ENCODE measurements around the gene VAV2.

GRCh38 chr9:133789778-133790177 lies 202.3 kb downstream of the VAV2 start:
- TF ChIP-seq CTCF (IDR thresholded peaks at IDR 0.05) (no peak), POLR2A (IDR thresholded peaks at IDR 0.05) (no peak)
